Right hindlimb (tissue), 1 donor: Measurements from ENCODE around the gene NFIA.

Experiments
- DNase-seq: peaks from one replicate; pipeline ENCODE4 v3.0.0-alpha.2; 2018

NFIA gene

DNA sequence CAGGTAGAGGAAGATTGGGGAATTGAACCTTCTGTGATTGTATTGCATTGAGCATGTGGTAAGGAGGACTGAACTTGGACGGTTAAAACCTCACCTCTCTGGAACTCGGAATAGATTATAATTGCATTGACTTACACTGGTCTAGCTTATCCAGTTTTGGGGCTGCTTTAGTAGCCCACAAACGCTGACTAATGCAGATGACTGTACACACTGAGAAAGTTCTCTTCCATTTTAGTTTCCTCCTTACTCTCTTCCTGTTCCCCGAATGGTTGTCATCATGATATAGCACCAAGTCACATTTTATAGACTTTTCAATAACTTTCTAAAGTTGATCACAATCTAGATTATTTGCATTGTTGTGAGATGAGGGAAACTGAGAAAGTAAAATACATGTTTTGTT lies 78.2 kb downstream of the NFIA start:
- no peak for DNase-seq

DNA sequence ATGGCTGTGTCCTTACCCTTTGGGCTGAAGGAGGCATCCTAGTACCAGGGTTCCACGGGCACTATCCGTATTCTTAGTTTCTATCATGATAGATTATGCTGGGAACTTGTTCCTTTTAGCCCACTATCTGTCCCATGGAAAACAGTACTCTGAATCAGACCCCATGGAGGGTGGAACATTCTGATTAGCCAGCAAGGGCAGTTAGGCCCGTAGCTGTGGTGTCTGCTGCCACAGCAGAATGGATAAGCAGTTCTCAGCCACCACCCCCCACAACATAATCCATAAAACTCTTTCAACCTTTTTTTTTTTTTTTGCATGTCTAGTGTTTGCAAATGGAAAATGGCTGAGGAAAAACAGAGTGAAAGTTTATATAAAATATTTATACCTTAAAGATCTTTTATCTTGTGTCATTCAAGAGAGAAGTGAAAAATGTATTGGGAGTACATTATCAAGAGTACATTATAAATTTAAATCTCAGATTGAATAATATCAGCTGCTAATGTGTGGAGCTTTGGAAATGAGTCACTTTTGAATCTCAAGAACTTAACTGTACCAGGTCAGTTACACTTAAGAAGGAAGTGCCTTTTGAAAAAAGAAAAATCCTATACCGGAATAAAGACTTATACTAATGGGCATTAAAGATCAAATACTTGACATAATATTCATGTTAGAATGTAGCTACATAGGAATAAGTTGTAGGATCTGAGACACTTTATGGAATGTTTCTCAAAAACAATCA lies 80.3 kb downstream of the NFIA start:
- DNase-seq = no peak

DNA sequence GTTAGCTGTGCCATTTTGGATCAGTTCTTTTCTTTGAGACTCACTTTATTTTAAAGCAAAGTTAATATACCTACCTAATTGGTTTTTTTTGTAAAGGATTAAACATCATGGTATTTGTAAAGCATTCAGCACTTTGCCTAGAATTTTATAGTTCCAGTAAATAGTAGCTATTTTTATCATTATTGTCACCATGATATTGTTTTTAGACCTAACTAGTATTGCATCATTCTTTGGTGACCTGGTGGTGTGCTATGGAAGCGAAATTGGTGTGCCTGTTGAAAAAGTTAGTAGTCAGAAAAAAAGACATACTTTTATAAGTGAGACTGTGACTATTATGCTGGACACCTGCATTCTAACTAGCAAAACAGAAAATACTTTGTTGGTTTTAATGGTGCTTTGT lies 81.0 kb downstream of the NFIA start:
- no peak for DNase-seq

DNA sequence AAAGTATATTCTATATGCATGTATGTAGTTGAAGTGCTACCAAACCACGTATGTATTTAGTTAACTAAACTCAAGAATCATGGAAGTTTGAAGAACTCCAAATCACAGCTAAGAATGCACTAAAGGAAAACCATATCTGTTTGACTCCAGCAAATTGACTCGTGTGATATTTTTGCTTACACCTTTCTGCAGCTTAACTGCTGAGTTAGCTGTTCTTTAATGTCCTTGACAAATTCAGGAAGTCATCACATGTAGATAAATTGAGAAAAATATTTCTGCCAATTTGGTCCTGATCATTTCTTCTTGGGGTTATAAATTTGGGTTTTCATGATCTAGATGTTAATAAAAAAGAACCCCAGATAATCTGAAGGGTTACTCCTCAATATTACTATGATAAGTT lies 83.0 kb downstream of the NFIA start:
- no peak for DNase-seq

DNA sequence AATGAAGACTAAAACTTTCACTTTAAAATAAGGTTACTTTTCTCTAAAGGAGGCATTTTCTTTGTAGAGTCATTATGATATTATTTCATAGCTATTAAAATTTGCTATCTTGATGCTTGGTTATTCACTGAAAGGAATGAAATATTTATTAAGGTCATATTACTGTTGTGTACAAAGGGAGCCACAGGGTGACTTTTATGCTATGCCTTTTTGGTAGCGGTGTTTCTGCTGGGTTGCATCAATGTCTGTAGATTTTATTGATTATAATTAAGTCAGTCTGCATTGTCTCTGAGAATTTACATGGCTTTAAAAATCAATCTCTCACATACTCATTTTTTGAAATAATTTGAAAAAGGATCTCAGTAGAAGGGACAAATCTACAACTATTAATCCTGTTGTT lies 84.9 kb downstream of the NFIA start:
- DNase-seq = no peak

DNA sequence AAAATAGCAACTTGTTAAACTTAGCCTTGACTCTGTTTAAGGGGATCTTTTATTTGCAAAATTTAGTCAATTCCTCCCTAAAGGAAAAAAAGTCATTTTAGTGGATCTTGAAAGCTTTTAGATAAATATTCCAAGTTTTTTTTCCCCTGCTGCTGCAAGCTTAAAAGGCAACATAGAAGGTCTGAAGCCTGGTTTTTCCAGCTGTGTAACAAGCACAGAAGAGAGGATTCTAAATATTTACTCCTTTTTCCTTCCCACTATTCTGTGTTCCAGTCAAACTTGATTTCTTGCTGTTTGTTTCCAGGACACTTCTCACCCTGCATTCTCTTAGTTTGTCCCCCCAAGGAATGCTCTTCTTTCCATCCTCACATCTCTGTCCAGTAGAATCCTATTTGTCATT lies 86.7 kb downstream of the NFIA start:
- no peak for DNase-seq

DNA sequence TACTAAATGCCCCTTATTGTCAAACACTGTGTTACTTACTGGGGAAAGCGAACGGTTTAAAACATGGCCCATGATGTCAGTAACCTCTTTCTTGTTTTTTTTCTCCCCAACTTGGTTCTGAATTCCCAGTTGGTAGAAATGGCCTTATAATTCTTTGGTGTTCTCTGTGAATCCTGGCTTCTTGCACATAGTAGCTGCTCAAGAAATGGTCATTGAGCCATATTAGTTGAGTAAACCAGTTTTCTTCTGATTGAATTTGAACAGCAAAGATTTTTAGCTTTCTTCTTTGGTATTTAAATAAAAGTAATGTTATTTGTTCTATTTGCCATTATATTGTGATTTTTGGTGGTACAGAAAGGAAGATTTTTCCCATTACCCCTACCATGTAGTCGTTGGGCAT lies 87.3 kb downstream of the NFIA start:
- DNase-seq = no peak

DNA sequence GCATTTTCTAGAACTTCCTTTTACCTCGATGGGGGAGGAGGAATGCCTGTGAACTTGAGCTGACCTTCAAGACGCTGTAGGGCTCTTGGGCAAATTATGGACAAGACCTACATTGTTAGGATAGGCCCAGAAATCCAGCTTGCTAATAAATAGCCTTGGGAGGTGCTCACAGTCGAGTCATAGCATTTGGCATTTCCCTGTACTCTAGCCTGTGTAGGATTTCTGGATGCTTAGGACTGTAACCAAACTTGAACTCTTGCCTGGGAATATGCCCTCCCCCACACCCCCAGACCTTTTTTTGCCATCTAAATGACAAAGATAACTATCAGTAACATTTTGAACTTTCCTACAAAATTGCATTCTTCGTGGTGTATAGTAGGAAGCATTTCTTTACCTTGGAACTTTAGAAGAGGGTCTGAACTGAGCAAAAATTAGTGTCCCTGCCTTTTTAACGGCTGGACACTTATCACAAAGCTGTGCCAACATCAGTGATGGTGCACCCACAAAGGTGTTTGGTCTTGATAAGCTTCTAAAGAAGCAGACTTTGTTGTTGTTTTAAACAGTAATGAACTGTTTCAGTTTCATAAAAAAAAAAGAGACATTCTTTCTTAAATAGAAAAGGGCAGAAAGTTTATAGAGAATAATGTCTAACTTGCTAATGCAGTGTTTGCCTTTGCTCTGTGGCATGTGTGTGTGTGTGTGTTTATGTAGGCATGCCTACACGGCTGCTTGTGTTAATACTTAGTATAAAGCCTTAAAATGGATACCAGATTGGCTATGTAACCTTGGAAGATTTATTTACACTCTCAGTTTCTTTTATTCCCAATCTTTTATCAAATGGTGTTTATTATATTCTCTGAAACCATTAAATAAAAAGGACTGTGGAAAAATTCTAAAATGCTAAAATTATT lies 88.2 kb downstream of the NFIA start:
- no peak for DNase-seq

DNA sequence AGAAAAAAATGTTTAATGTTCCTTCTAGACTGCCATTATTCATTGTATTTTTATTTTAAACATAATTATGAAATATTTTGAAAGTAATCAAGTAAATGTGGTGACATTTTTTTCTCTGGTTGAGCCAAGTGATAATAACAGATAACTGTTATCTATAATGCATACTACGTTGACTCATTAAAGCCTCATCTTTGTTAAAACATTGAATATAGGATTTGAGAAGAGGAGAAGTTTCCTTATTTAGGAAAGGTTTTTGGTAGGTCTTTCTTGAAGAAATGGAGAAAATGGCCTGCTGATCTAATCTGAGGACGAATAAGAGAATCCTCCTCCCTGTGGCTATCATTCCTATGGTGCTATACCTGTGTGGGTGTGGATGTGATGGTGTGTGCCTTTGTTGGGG lies 89.0 kb downstream of the NFIA start:
- DNase-seq = no peak

DNA sequence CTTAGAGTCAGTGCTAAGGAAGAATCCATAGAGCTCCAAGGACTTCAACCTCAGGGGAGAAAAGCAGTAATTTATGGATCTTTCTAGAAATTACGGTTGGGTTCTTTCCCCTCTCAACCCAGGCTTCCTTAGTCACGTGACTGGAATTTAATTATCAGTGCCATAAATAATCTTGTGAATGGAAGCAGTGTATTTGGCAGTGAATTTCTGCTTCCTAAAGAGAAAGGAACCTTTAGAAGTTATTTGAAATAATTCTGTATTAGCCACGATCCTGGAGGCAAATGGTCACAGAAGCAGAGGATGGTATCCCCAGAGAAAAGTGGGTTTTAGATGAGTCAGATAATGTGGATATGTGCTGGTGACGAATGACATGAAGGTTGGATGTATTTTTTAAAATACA lies 89.6 kb downstream of the NFIA start:
- no peak for DNase-seq

DNA sequence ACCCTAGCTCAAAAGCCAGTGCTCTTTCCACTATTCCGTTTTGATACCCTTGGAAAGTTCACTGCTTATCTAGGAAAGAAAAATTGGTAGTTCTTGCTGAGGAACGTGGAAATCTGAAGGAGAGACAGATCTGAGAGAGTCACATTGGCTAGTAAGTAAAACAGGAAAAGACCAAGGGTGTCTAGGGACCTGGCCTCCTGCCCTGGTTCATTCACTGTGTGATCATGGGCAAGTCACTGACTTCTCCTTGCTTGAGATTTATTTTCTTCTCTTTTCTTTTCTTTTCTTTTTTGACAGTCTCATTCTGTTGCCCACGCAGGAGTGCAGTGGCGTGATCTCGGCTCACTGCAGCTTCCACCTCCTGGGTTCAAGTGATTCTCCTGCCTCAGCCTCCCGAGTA lies 90.8 kb downstream of the NFIA start:
- no peak for DNase-seq

DNA sequence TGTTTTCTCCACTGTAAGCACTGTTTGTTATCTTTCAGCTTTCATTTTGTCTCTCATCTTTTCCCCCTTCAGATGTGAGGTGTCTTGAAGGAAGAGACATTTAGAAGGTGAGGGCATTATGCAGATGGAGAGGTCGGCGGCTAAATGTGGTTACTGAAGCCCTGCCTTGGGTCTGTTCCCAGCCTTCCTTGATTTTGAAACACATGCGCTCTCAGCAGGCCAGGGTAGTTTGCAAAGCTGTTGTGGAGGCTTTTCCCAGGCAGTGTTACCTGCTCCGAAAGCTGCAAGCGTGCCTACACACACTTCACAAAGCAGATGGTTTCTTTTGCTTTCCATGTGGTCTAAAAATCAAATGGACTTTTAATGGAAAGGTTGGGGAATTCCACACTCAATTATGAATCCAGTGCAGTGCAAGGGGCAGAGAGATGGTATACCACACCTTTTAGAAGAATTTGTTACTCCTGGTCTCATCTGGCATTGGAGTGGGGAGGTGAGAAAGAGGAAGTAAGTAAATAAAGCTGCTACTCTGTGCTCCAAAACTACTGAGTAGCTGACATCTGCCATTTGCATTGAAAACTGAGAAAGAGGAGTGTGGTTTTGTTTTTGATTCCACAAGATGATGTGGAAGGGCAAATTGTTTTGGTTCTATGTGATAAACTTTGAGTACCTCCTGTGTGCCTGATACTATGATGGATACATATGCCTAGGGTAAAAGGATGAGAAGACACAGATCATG lies 91.9 kb downstream of the NFIA start:
- no peak for DNase-seq

DNA sequence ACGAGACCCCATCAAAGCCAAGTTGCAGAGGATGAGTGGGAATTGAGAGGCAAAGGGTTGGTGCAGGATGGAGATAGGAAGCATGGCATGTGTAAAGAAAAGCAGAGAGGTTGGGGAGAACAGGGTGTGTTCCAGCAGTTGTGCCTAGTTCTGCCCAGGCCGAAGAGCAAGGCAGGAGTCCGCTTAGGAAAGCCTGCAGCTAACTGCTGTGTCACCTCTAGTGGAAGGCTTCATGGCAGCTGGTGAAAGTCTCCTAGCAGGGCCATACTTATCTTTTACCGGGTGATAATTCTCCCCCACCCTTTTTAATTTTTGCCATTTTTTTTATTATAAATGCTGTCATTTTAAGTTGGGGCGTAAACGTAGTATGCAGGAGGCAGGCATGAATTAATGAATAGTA lies 93.6 kb downstream of the NFIA start:
- DNase-seq = no peak

DNA sequence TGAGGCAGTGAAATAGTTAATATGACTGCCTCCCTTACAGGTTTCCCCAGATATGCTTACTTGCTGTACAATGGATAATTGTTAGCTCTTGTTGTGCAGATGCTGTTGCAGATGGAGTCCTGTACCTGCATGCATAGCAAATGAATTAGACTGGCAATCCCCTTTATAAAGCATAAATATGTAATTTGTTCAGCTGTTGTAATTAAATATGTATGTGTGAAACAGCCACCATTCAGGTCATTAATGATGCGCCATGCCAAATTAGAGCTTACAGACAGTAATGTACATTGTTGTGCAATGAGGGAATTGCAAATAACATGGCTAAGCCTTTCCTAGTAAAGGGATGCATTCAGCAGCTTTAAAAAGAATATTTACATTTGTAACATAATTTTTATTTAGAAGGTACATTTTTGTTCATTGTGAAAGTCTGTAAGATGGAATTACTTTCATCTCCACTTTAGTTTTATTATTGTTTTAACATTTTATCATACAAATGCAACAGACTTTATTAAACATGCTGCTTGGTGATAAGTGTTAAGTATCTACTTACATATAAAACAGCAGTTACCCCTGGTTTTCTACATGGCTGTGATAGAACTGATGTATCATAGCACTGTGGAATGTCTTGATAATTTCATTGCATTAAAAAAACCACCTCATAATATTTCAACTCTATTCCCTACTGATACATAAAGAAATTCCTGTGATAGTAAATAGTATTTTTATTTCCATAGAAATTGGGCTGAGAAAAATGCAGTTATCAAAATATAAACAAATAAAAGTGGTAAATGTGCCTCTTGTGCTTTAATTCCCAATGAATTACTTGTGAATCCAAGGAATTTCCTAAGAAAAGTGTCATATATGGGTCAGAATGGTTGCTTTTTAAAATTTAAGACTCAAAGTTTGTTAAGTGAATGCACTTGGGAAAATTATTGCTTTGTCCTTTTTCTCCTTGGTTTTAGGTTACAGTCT lies 99.0 kb downstream of the NFIA start:
- DNase-seq = no peak

DNA sequence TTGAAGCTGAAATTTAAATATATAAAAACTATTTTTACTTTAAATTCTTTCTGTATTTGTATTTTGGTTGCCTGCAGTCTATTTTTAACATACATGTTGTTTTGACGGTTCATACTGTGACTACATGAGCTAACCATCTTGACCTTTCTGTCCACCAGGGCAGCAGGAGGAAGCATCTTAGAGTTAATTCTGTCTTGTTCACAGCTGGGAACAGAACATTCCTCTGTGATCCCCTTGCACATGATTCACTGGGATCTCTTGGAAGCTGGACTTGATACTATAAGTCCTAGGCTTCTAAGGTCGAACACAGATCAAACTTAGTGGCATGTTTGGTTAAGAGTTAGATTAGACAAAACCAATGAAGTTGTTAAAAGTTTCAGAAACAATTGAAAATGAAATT lies 99.7 kb downstream of the NFIA start:
- peak; percentile 51 for DNase-seq

DNA sequence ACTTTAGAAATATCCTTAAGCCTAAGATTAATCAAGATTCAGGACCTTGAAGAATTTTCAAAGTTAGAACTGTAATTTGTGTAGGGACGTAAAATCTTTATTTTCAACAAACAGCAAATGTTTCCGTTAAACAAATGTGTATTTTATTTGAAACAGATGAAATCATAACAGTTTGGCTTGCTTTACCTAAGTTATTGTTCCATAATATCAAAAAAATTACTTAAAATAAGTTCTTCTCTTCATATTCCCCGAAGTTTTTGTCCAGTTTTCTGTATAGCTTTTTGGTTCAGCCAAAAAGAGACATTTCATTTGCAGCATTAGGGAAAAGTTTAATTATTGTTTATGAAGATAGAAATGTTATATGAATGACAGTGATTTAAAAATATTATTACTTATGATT lies 100.1 kb downstream of the NFIA start:
- no peak for DNase-seq

DNA sequence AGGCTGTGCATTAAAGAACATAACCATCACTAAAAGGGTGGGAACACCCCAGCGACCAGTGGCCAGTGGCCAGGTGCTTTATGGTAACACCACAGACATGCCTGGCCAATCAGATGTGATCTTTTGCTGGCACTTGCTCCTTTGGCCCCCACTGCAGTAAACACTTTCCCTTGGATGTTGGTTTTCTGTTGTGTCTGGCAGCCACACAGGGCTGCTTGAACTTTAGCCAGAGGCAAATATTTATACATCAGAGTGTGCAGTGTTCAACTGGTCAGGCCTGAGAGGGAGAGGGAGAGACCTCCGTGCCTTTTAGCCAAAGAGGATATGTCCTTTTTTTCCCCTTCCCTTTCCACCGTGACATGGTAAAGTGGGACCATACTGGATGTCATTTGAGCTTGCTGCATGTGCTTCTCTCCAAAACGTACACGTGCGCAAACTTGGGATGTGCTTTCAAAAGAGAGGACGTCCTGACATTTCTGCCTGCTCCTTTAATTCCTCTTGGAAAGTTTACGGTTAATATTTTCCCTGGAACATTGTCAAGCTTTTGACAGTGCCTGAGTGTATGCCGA lies 101.2 kb downstream of the NFIA start:
- DNase-seq = peak; percentile 86

DNA sequence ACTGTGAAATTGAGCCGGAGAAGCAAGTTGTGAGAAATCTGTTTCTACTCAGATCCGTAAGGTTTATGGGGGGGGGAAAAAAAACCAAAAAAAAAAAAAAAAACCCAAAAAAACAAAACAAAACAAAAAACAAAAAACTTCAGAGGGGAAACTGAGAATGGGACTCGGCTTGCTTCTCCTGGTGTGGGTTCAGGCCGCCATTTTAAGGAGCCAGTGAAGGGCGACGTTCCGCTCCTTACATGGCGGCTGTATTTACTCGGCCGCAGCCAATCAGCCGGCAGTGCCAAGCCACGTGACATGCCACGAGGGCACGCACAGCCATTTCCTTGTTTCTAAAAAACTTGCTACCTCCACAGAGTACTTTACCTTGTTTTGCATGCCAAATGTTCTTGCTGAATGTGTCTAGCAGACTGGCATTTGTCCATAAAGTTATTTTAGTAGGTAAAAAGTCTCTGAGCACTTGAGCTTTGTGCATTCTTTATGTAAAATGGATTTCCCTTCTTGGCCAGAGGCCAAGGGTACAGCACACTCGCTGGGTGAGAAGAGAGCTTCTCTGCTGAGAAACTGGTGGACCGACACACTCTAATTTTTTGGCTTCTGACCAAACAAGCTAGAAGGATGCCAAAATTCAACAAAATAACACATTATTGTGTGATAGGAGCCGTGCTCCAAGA lies 101.8 kb downstream of the NFIA start:
- DNase-seq = peak; percentile 97

DNA sequence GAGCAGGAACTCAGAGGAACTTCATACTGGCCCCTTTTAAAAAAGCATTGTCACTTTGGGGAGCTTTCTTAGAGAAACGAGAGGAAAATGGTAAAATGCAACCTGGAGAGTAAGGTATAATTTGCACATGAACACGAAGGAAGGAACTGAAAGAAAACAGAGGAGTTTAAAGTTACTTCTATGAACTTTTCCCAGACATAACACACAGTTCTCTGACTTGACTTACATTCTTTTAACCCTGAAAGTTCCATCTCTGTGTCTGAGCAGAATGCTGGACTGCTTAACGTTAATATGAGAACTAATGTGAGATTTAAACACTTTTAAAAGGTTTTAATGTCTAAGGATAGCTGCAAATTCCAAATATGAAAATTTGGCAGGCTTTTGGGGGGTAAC lies 102.3 kb downstream of the NFIA start:
- no peak for DNase-seq

DNA sequence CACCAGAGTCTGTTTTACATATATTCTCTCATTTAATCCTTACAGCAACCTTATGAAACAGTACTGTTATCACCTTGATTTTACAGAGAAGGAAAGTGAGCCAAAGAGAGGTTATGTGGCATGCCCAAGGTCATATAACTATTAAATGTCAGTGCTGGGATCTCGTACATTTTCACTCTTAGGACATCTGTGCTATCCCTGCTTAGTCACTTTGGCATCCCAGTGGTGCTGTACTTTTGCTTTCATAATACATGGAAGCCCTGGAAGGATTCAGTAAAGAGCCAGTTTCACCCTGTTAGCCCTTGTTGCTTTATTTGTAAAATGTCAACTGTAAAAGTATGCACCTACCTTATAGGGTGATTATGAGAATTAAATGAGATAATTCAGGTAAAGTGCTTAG lies 104.4 kb downstream of the NFIA start:
- no peak for DNase-seq

DNA sequence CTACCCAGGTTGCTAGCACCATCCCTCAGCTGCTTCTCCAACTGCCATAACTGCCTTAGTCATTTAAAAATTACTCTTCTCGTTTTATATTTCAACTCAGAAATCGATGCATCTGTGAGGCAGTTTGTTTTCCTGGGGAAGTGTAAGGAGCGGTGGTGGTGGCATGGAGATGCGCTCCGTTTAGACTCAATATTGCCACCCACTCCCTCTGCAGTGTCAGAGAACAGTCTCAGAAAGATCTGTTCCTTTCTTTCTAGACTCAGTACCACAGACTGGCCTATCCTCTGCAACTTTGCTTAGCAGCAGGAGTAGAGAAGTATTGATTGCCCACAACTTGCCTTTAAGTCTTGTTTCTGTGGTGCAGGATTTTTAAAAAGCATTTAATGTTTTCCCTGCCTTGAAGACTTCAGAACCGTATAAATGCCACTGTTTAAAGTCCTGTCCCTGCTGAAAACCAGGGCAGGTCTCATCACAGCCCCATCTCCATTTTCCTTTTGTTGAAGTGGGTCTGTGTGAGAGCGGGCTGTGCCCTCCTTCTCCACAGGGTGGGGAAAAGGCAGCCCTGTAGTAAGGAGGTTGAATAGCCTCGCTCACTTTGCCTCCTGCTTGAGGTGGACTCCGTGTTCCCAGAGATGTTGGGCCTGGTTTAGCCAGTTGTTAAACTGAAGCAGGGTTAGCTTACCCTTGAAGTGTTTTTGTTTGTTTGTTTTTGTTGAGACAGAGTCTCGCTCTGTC lies 105.2 kb downstream of the NFIA start:
- DNase-seq = no peak
